Right lobe of liver (tissue), 4 donors: Measurements from ENCODE around the gene KYAT1.

Source experiments
- POLR2A ChIP-seq: fragments of 450-650 bp; IDR thresholded peaks from one replicate; pipeline ENCODE4 v1.6.1; 2017; ENCODE audit warnings: antibody characterized with exemption, mild to moderate bottlenecking
- TF ChIP-seq, protein P1 (sequence below), 4 donors: fragments of 200-600 bp in 3 of 4; fragments of 450-650 bp in 1 of 4; IDR thresholded peaks; one replicate each; pipeline versions ENCODE4 v1.5.1 to v1.8.0; 2016 to 2022; ENCODE audit warnings: antibody characterized with exemption in 4 of 4, mild to moderate bottlenecking in 2 of 4
- donor health status: DM: no; HTN: no; CAD: no.
- donor health status: DM: no; HTN: no; CAD: no.
- donor health status: DM: no; HTN: yes; CAD: no.

DNA sequence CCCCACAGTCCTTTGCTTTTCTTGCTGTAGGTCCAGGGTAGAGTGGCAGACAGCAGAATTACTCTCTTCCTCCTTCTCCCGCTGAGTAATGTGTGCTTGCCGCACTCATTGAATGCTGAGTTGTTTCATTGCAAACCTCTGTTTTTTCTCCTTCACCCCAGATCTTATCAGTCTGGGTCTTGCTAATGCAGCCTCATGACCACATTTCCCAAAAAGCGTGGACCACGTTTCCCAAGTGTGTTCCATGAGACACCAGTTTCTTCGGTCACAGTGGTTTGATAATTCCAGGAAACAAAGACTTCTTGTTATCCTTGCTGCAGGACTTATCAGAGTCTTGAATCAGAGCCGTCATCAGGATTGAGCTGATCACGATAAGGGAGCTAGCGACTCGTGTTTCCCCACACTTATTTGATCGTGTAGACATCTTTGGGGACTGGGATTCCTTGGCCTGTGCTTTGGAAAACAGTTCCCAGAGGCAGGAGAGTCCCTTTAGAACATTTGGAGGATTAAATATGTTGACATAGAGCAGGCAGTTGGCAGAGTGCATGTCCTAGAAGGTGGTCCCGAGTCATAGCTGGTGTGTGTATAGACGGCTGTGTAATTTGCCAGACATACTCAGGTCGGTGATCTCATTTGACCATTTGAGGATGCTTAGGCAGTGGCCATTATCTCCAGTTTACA is 4.6 kb upstream of the KYAT1 start:
- TF ChIP-seq, protein P1, sequence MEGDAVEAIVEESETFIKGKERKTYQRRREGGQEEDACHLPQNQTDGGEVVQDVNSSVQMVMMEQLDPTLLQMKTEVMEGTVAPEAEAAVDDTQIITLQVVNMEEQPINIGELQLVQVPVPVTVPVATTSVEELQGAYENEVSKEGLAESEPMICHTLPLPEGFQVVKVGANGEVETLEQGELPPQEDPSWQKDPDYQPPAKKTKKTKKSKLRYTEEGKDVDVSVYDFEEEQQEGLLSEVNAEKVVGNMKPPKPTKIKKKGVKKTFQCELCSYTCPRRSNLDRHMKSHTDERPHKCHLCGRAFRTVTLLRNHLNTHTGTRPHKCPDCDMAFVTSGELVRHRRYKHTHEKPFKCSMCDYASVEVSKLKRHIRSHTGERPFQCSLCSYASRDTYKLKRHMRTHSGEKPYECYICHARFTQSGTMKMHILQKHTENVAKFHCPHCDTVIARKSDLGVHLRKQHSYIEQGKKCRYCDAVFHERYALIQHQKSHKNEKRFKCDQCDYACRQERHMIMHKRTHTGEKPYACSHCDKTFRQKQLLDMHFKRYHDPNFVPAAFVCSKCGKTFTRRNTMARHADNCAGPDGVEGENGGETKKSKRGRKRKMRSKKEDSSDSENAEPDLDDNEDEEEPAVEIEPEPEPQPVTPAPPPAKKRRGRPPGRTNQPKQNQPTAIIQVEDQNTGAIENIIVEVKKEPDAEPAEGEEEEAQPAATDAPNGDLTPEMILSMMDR (IDR thresholded peaks at IDR 0.05) = no peak
- no peak for TF ChIP-seq POLR2A
